Measurements from ENCODE around the gene ECM1. TPM values are rescaled to one million over a fixed set of nuclear protein-coding genes. Genes with fewer than 3 reads are reported as not detected.
A peak's percentile ranks its signal among the peaks of the same experiment; 100 is the strongest.

Gene ECM1
- total and polyA plus RNA-seq, 2 of the 8 experiments (the other 6 are each of a cell fraction or from before 2014, with no cell fraction given), result 0.95 to 0.98 TPM

- TF ChIP-seq BCL11A (IDR thresholded peaks at IDR 0.05; ENCODE audit: low read depth in 2 of 2, low read length in 2 of 2) (no peak), TBP (IDR thresholded peaks at IDR 0.05; ENCODE audit: low read depth, low read length) (peak; percentile 83), ATF3 (IDR thresholded peaks at IDR 0.05; ENCODE audit: insufficient read depth, low read depth, low read length) (no peak), SIRT6 (IDR thresholded peaks at IDR 0.05; ENCODE audit: low read length) (no peak), BACH1 (IDR thresholded peaks at IDR 0.05; ENCODE audit: low read length) (no peak), KDM5A (IDR thresholded peaks at IDR 0.05; ENCODE audit: low read length) (no peak), ASH2L (IDR thresholded peaks at IDR 0.05; ENCODE audit: low read length) (peak; percentile 62), RAD21 (IDR thresholded peaks at IDR 0.05 in 1 of 2, conservative IDR thresholded peaks at IDR 0.05 in 1 of 2; ENCODE audit: low read depth in 2 of 2, low read length in 2 of 2) (peak in 1 of 2 experiments; percentile 51; a peak in 3 of 4 replicates), RXRA (IDR thresholded peaks at IDR 0.05; ENCODE audit: insufficient read depth, low read depth, low read length) (no peak), KDM4A (IDR thresholded peaks at IDR 0.05; ENCODE audit: low read depth, low read length, severe bottlenecking) (no peak), CREB1 (IDR thresholded peaks at IDR 0.05) (no peak; the same call in 1 of the 2 replicates), E2F6 (IDR thresholded peaks at IDR 0.05) (no peak), RBBP5 (IDR thresholded peaks at IDR 0.05; ENCODE audit: borderline replicate concordance, low read depth, low read length) (no peak; the same call in 1 of the 2 replicates), CBX8 (IDR thresholded peaks at IDR 0.05; ENCODE audit: borderline replicate concordance, low read depth, low read length) (no peak), SUZ12 (IDR thresholded peaks at IDR 0.05; ENCODE audit: low read length) (no peak), EGR1 (IDR thresholded peaks at IDR 0.05; ENCODE audit: borderline replicate concordance, low read depth, low read length) (no peak)
These were observed 53.5 kb downstream of the ECM1 start (continued) for GRCh38 chr1:150561254-150561973.
